ENCODE data around the gene SLC36A4. TPM values are rescaled to one million over a fixed set of nuclear protein-coding genes. Genes with fewer than 3 reads are reported as not detected.
A peak's percentile ranks its signal among the peaks of the same experiment; 100 is the strongest.

The SLC36A4 gene
- total and polyA plus RNA-seq, 2 of the 13 experiments (the other 11 are each of a cell fraction or from before 2014, with no cell fraction given) = 7.3 to 9.5 TPM

- no peak for TF ChIP-seq KLF9 (CRISPR knock-in tag; IDR thresholded peaks at IDR 0.05; ENCODE audit: low read depth)
- TF ChIP-seq, protein P1, sequence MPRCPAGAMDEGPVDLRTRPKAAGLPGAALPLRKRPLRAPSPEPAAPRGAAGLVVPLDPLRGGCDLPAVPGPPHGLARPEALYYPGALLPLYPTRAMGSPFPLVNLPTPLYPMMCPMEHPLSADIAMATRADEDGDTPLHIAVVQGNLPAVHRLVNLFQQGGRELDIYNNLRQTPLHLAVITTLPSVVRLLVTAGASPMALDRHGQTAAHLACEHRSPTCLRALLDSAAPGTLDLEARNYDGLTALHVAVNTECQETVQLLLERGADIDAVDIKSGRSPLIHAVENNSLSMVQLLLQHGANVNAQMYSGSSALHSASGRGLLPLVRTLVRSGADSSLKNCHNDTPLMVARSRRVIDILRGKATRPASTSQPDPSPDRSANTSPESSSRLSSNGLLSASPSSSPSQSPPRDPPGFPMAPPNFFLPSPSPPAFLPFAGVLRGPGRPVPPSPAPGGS (CRISPR knock-in tag; IDR thresholded peaks at IDR 0.05) = peak; percentile 84
- TF ChIP-seq FOXK2 (IDR thresholded peaks at IDR 0.05) = no peak
- TF ChIP-seq MED1 (CRISPR knock-in tag; IDR thresholded peaks at IDR 0.05) = no peak; the same call in 1 of the 2 replicates
- TF ChIP-seq NFYB (CRISPR knock-in tag; IDR thresholded peaks at IDR 0.05) = no peak; the same call in 1 of the 2 replicates
- TF ChIP-seq ZNF160 (CRISPR knock-in tag; IDR thresholded peaks at IDR 0.05) = peak; percentile 79; the same call in 1 of the 2 replicates
- TF ChIP-seq, protein P2, sequence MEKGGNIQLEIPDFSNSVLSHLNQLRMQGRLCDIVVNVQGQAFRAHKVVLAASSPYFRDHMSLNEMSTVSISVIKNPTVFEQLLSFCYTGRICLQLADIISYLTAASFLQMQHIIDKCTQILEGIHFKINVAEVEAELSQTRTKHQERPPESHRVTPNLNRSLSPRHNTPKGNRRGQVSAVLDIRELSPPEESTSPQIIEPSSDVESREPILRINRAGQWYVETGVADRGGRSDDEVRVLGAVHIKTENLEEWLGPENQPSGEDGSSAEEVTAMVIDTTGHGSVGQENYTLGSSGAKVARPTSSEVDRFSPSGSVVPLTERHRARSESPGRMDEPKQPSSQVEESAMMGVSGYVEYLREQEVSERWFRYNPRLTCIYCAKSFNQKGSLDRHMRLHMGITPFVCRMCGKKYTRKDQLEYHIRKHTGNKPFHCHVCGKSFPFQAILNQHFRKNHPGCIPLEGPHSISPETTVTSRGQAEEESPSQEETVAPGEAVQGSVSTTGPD (CRISPR knock-in tag; IDR thresholded peaks at IDR 0.05) = no peak
- TF ChIP-seq MNT (IDR thresholded peaks at IDR 0.05) = no peak
- TF ChIP-seq ZNF513 (CRISPR knock-in tag; conservative IDR thresholded peaks at IDR 0.05) = no peak
- peak; percentile 18; the same call in 1 of the 2 replicates for TF ChIP-seq ZBTB25 (CRISPR knock-in tag; IDR thresholded peaks at IDR 0.05)
- TF ChIP-seq FOXA3 (CRISPR knock-in tag; IDR thresholded peaks at IDR 0.05) = no peak
- TF ChIP-seq SMC3 (IDR thresholded peaks at IDR 0.05; ENCODE audit: low read length) = no peak
- TF ChIP-seq SRSF4 (IDR thresholded peaks at IDR 0.05; ENCODE audit: low read depth, low read length, poor library complexity, severe bottlenecking) = no peak
- no peak for TF ChIP-seq ZNF282 (IDR thresholded peaks at IDR 0.05; ENCODE audit: partially characterized antibody)
- TF ChIP-seq NAIF1 (CRISPR knock-in tag; IDR thresholded peaks at IDR 0.05; ENCODE audit: borderline replicate concordance) = peak; percentile 84; the same call in 1 of the 2 replicates
- 0 out of 2 replicates have a peak, but pooled peaks have one; percentile 27 for TF ChIP-seq ZNF317 (CRISPR knock-in tag; IDR thresholded peaks at IDR 0.05)
- no peak for TF ChIP-seq RXRB (CRISPR knock-in tag; IDR thresholded peaks at IDR 0.05; ENCODE audit: borderline replicate concordance)
- 0 out of 2 replicates have a peak, but pooled peaks have one; percentile 82 for TF ChIP-seq ZMAT3 (CRISPR knock-in tag; conservative IDR thresholded peaks at IDR 0.05)
- TF ChIP-seq ZNF276 (CRISPR knock-in tag; IDR thresholded peaks at IDR 0.05; ENCODE audit: low read depth) = peak; percentile 47; the same call in 1 of the 2 replicates
- peak; percentile 54; the same call in 1 of the 2 replicates for TF ChIP-seq ZNF607 (CRISPR knock-in tag; IDR thresholded peaks at IDR 0.05; ENCODE audit: borderline replicate concordance)
- TF ChIP-seq SALL2 (CRISPR knock-in tag; IDR thresholded peaks at IDR 0.05) = peak; percentile 93
Measured at GRCh38 chr11:93197380-93198214, at the start of gene SLC36A4 (continued).

All from HepG2 (cell line).